Dendritic cell treated with granulocyte-macrophage colony-stimulating factor and Interleukin-4, amounts not matched to agents 40 ng/mL and 50 ng/mL, for 4 days (primary cell): Measurements from ENCODE around the gene RBM39.
"Not testable (repeated sequence)": the region's sequence is repeated elsewhere in the genome, so short reads cannot be mapped to it uniquely, and the experiment has no call there.

Experiments used
- H3K27ac Mint-ChIP-seq: one replicate; pipeline ENCODE4 v1.8.0; 2022; ENCODE audit warnings: mild to moderate bottlenecking, mixed read lengths
- H3K27me3 Mint-ChIP-seq: one replicate; pipeline ENCODE4 v1.8.0; 2022; ENCODE audit warnings: mild to moderate bottlenecking, mixed read lengths
- H3K36me3 Mint-ChIP-seq: one replicate; pipeline ENCODE4 v1.8.0; 2022; ENCODE audit warnings: low read depth, mixed read lengths
- H3K4me1 Mint-ChIP-seq: one replicate; pipeline ENCODE4 v1.8.0; 2022; ENCODE audit warnings: low read depth, mixed read lengths
- H3K4me3 Mint-ChIP-seq: one replicate; pipeline ENCODE4 v1.8.0; 2022; ENCODE audit warnings: mild to moderate bottlenecking, moderate library complexity, mixed read lengths
- H3K9me3 Mint-ChIP-seq: one replicate; pipeline ENCODE4 v1.8.0; 2022; ENCODE audit warnings: mixed read lengths
- intact Hi-C: fragments of 100-400 bp; cut with micrococcal nuclease; formaldehyde crosslinking; loops from one replicate; pipeline ENCODE4 v1.15.0; 2022

The RBM39 gene

DNA sequence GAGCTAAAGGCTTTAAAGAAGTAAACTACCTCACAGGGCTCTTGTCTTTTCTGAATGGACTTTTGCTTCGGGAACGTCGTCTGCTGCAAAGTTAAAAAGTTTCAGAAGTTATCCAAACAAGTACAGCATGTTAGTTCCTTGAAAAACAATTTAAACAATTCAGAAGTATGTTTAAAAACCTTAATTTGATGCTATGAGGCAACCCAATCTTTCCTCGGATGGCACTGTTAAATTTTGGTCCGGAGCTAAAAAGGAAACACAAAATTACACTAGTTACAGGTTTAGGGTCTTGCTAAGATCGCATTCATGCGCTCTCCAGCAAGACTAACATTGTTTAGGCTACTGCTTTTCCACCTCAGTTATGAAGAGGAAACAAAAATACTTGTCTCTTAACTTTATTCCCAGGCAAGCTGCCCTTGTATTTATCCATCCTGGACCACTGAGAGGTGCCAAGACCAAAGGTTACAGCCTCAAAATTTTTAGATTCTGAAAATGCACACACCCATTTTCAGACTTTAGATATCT lies 12.7 kb downstream of the RBM39 start:
- Mint-ChIP-seq H3K4me1 (peaks cover 14% of the 10 kb centered on the region), H3K9me3 (no peaks in the 10 kb centered on the region), H3K27ac (no peak overlapping the region), H3K36me3 (peaks cover 90% of the 10 kb centered on the region), H3K27me3 (no peaks in the 10 kb centered on the region), H3K4me3 (no peak overlapping the region)
- intact Hi-C loops = no loop called here

- Mint-ChIP-seq H3K4me1 (no peaks in the 10 kb centered on the region), H3K27ac (no peak overlapping the region), H3K36me3 (peaks cover 90% of the 10 kb centered on the region), H3K4me3 (no peak overlapping the region), H3K9me3 (no peaks in the 10 kb centered on the region), H3K27me3 (no peaks in the 10 kb centered on the region)
- intact Hi-C loops = no loop called here
These were observed 15.0 kb downstream of the RBM39 start for GRCh38 chr20:35726842-35727711.

GRCh38 chr20:35724321-35725230 lies 17.5 kb downstream of the RBM39 start:
- intact Hi-C loops = no loop called here
- Mint-ChIP-seq H3K4me3 (no peak overlapping the region), H3K9me3 (no peaks in the 10 kb centered on the region), H3K27ac (no peak overlapping the region), H3K36me3 (peaks cover 94% of the 10 kb centered on the region), H3K4me1 (no peaks in the 10 kb centered on the region), H3K27me3 (no peaks in the 10 kb centered on the region)

- H3K9me3 Mint-ChIP-seq, H3K27me3 Mint-ChIP-seq, H3K27ac Mint-ChIP-seq, H3K4me1 Mint-ChIP-seq, H3K4me3 Mint-ChIP-seq, intact Hi-C loops: not testable (repeated sequence)
- H3K36me3 Mint-ChIP-seq = peaks cover 97% of the 10 kb centered on the region
These were observed 18.3 kb downstream of the RBM39 start for GRCh38 chr20:35723652-35724320.

GRCh38 chr20:35723275-35723639 lies 18.8 kb downstream of the RBM39 start:
- H3K4me1 Mint-ChIP-seq, H3K4me3 Mint-ChIP-seq, H3K27me3 Mint-ChIP-seq, H3K27ac Mint-ChIP-seq, intact Hi-C loops, H3K9me3 Mint-ChIP-seq: not testable (repeated sequence)
- H3K36me3 Mint-ChIP-seq = peaks cover 97% of the 10 kb centered on the region

- H3K27ac Mint-ChIP-seq = no peak overlapping the region
- H3K4me1 Mint-ChIP-seq = no peaks in the 10 kb centered on the region
- H3K4me3 Mint-ChIP-seq = no peak overlapping the region
- no peaks in the 10 kb centered on the region for H3K27me3 Mint-ChIP-seq
- H3K9me3 Mint-ChIP-seq = no peaks in the 10 kb centered on the region
- intact Hi-C loops = no loop called here
- H3K36me3 Mint-ChIP-seq = peaks cover 100% of the 10 kb centered on the region
These were observed 20.4 kb downstream of the RBM39 start for GRCh38 chr20:35721621-35722020.

- Mint-ChIP-seq H3K4me3 (no peak overlapping the region), H3K36me3 (peaks cover 100% of the 10 kb centered on the region), H3K4me1 (no peaks in the 10 kb centered on the region), H3K27ac (no peak overlapping the region), H3K27me3 (no peaks in the 10 kb centered on the region), H3K9me3 (no peaks in the 10 kb centered on the region)
- intact Hi-C loops = no loop called here
These were observed 20.8 kb downstream of the RBM39 start for GRCh38 chr20:35721219-35721618.

DNA sequence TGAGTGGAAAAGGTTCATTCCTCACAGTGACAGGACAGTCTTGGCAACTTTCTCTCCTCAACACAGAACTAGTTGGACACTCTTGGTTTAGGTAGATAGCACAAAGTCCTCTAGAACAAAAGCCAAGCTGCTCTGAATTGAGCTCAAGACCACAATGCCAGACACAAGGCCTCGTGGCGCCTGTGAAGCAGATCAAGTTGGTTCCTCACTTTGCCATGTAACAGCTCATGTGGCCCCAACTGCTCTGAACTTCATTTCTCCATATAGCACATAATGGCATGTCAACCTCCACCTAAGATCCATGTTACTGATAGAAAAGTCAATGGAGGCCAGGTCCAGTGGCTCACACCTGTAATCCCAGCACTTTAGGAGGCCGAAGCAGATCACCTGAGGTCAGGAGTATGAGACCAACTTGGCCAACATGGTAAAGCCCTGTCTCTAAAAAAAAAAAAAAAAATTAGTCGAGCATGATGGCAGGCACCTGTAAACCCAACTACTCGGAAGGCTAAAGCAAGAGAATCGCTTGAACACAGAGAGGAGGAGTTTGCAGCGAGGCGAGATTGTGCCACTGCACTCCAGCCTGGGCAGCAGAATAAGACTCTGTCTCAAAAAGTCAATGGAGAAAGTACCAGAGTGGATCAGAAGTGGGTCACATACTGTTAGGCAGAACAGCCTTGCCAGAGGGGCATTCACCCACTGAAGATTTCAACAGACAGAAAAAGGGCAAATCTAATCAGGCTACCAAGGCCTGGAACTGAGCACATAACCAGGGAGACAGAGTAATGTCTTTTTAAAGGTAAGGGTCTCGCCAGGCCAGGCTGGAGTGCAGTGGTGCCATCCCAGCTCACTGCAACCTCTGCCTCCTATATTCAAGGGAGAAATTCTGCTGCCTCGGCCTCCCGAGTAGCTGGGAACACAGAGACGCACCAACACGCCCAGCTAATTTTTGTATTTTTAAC lies 21.6 kb downstream of the RBM39 start:
- H3K36me3 Mint-ChIP-seq = peaks cover 100% of the 10 kb centered on the region
- H3K27me3 Mint-ChIP-seq = no peaks in the 10 kb centered on the region
- no peaks in the 10 kb centered on the region for H3K9me3 Mint-ChIP-seq
- no peaks in the 10 kb centered on the region for H3K4me1 Mint-ChIP-seq
- intact Hi-C loops = no loop called here
- H3K4me3 Mint-ChIP-seq = no peak overlapping the region
- H3K27ac Mint-ChIP-seq = no peak overlapping the region

- H3K9me3 Mint-ChIP-seq = no peaks in the 10 kb centered on the region
- no peaks in the 10 kb centered on the region for H3K27me3 Mint-ChIP-seq
- H3K4me1 Mint-ChIP-seq = no peaks in the 10 kb centered on the region
- H3K27ac Mint-ChIP-seq = no peak overlapping the region
- no peak overlapping the region for H3K4me3 Mint-ChIP-seq
- H3K36me3 Mint-ChIP-seq = peaks cover 100% of the 10 kb centered on the region
- intact Hi-C loops = no loop called here
These were observed 22.3 kb downstream of the RBM39 start for GRCh38 chr20:35719717-35720116.

GRCh38 chr20:35718972-35719635 lies 23.0 kb downstream of the RBM39 start:
- H3K27me3 Mint-ChIP-seq = no peaks in the 10 kb centered on the region
- H3K4me3 Mint-ChIP-seq = no peak overlapping the region
- no peaks in the 10 kb centered on the region for H3K9me3 Mint-ChIP-seq
- no peak overlapping the region for H3K27ac Mint-ChIP-seq
- H3K4me1 Mint-ChIP-seq = no peaks in the 10 kb centered on the region
- intact Hi-C loops = no loop called here
- H3K36me3 Mint-ChIP-seq = peaks cover 100% of the 10 kb centered on the region

DNA sequence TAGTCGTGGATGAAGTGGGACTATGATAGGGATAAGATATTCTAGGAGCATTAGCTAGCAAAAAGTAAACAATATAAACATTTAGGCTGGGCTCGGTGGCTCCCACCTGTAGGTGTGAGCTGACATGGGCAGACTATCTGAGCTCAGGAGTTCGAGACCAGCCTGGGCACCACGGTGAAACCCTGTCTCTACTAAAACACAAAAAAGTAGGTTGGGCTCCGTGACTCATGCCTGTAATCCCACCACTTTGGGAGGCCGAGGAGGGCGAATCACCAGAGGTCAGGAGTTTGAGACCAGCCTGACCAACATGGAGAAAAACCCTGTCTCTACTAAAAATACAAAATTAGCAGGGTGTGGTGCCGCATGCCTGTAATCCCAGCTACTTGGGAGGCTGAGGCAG lies 23.7 kb downstream of the RBM39 start:
- H3K27me3 Mint-ChIP-seq, H3K4me1 Mint-ChIP-seq, intact Hi-C loops, H3K9me3 Mint-ChIP-seq, H3K4me3 Mint-ChIP-seq, H3K27ac Mint-ChIP-seq: not testable (repeated sequence)
- peaks cover 100% of the 10 kb centered on the region for H3K36me3 Mint-ChIP-seq

DNA sequence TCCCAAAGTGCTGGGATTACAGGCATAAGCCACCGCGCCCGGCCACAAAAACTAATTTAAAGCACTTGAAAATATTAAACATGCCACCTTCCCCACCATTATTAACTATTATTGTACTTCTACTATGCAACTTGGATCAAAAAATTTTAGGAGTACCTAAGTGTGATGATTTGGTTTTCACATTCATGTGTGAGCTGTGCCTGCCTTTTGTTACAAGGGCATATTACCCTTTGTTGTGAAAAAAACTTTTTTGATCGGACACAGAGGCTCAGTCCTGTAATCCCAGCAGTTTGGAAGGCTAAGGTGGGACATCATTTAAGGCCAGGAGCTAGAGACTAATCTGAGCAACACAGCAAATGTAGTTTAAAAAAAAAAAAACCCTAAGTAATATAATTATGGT lies 25.7 kb downstream of the RBM39 start:
- peaks cover 98% of the 10 kb centered on the region for H3K36me3 Mint-ChIP-seq
- no peak overlapping the region for H3K27ac Mint-ChIP-seq
- H3K9me3 Mint-ChIP-seq = no peaks in the 10 kb centered on the region
- H3K4me3 Mint-ChIP-seq = no peak overlapping the region
- intact Hi-C loops = no loop called here
- H3K4me1 Mint-ChIP-seq = peaks cover 9% of the 10 kb centered on the region
- H3K27me3 Mint-ChIP-seq = no peaks in the 10 kb centered on the region
